Neutrophil (primary cell): ENCODE results near the gene ZCWPW1.
"Not testable (repeated sequence)": the region's sequence is repeated elsewhere in the genome, so short reads cannot be mapped to it uniquely, and the experiment has no call there.

Source experiments
- H3K27ac ChIP-seq: fragments of 200-600 bp; sonication (generic); 2 replicates; pipeline ENCODE4 v1.5.1; 2016; ENCODE audit warnings: mild to moderate bottlenecking, moderate library complexity
- H3K27me3 ChIP-seq: fragments of 200-600 bp; sonication (generic); 2 replicates; pipeline ENCODE4 v1.6.0; 2016; ENCODE audit warnings: mild to moderate bottlenecking
- H3K36me3 ChIP-seq: fragments of 200-600 bp; sonication (generic); 2 replicates; pipeline ENCODE4 v1.5.1; 2017
- H3K4me1 ChIP-seq, 2 experiments: fragments of 200-600 bp in 1 of 2; sonication (generic) in 1 of 2; 1 replicate in 1 of 2; 2 replicates in 1 of 2; pipeline versions ENCODE4 v1.5.1 to v1.6.1; 2013 to 2016; ENCODE audit warnings: low read depth in 1 of 2, low read length in 1 of 2, mild to moderate bottlenecking in 1 of 2, moderate library complexity in 1 of 2; ENCODE audit not compliant: control insufficient read depth in 1 of 2, insufficient read depth in 1 of 2
- H3K4me3 ChIP-seq, 2 experiments: fragments of 200-600 bp in 1 of 2; sonication (generic) in 1 of 2; 1 replicate in 1 of 2; 2 replicates in 1 of 2; pipeline ENCODE4 v1.5.1; 2013 to 2016; ENCODE audit warnings: low read depth in 1 of 2, low read length in 1 of 2, mild to moderate bottlenecking in 1 of 2, moderate library complexity in 1 of 2
- H3K9me3 ChIP-seq: fragments of 200-600 bp; sonication (generic); 2 replicates; pipeline ENCODE4 v1.5.1; 2016
- TF ChIP-seq, protein P1 (sequence below): fragments of 200-600 bp; sonication (generic); IDR thresholded peaks from 2 replicates; pipeline ENCODE4 v1.5.1; 2016; ENCODE audit warnings: antibody characterized with exemption

ZCWPW1 gene

DNA sequence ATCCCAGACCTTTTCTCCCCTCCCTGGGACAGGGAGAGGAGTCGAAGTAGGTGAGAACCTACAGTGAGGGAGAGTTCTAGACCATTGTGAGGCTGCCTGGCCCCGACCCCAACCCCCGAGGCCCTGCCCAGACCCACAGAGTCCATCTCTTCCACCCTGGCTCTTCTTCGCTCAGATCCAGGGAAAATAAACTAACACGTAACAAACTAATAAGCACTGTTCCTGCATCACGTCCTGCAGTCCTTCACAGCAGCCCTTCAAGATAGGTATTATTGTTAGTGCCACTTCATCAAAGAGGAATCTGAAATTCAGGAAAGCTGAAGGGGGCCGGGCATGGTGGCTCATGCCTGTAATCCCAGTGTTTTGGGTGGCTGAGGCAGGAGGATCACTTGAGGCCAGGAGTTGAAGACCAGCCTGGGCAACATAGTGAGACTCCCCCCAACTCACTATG is 35.7 kb upstream of the ZCWPW1 start, which contains the start of gene SPACDR:
TSS of gene SPACDR (minus strand) at position 51 of the 451 bp plus-strand sequence. CDS start 235 bp downstream, outside the sequence.
- H3K4me3 ChIP-seq, result no peak within 1 kb of the TSS
- no peaks in the 10 kb centered on the region for H3K9me3 ChIP-seq
- peaks cover 99% of the 10 kb centered on the region for H3K36me3 ChIP-seq
- H3K27ac ChIP-seq, result no peak within 1 kb of the TSS
- H3K27me3 ChIP-seq, result no peaks in the 10 kb centered on the region
- TF ChIP-seq, protein P1, sequence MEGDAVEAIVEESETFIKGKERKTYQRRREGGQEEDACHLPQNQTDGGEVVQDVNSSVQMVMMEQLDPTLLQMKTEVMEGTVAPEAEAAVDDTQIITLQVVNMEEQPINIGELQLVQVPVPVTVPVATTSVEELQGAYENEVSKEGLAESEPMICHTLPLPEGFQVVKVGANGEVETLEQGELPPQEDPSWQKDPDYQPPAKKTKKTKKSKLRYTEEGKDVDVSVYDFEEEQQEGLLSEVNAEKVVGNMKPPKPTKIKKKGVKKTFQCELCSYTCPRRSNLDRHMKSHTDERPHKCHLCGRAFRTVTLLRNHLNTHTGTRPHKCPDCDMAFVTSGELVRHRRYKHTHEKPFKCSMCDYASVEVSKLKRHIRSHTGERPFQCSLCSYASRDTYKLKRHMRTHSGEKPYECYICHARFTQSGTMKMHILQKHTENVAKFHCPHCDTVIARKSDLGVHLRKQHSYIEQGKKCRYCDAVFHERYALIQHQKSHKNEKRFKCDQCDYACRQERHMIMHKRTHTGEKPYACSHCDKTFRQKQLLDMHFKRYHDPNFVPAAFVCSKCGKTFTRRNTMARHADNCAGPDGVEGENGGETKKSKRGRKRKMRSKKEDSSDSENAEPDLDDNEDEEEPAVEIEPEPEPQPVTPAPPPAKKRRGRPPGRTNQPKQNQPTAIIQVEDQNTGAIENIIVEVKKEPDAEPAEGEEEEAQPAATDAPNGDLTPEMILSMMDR, result no peak
- peaks cover 1 to 2% of the 10 kb centered on the region in 2 experiments for H3K4me1 ChIP-seq

DNA sequence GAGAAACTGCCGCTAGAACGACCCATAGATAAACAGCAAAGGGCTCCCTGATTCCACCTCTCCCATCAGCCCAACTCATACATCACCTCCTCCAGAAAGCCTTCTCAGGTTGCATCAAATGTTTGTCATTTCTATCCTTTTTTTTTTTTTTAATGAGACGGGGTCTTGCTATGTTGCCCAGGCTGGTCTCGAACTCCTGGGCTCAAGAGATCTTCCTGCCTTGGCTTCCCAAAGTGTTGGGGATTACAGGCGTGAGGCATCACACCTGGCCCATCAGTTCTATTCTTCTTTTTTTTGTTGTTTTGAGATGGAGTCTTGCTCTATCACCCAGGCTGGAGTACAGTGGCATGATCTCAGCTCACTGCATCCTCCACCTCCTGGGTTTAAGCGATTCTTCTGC is 28.5 kb upstream of the ZCWPW1 start:
- Histone ChIP-seq H3K4me3 (no peak overlapping the region), H3K9me3 (no peaks in the 10 kb centered on the region), H3K27me3 (no peaks in the 10 kb centered on the region), H3K27ac (no peak overlapping the region), H3K4me1 (no peaks in the 10 kb centered on the region), H3K36me3 (peaks cover 53% of the 10 kb centered on the region)
- TF ChIP-seq, protein P1, result no peak

DNA sequence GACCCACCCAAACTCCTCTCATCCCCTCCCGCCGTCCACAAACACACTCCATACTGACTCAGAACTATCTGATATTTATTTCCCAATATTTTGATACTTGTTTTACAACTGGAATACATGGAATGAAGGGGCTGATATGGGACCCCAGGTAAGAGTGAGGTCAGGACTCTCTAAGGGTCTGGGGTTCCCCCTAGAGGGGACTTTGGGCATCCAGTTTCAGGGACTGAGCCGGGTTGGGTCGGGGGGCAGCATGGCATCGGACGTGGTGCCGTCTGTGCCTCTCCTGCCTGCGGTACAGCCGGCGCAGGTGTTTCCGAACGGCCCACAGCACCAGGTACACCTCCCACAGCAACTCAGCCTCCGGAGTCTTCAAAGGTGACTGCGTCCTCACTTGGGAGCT is 28.1 kb upstream of the ZCWPW1 start:
- no peaks in the 10 kb centered on the region for H3K4me1 ChIP-seq
- H3K27me3 ChIP-seq, result no peaks in the 10 kb centered on the region
- H3K4me3 ChIP-seq, result no peak overlapping the region
- TF ChIP-seq, protein P1, result no peak
- H3K36me3 ChIP-seq, result peaks cover 48% of the 10 kb centered on the region
- no peak overlapping the region for H3K27ac ChIP-seq
- H3K9me3 ChIP-seq, result no peaks in the 10 kb centered on the region

DNA sequence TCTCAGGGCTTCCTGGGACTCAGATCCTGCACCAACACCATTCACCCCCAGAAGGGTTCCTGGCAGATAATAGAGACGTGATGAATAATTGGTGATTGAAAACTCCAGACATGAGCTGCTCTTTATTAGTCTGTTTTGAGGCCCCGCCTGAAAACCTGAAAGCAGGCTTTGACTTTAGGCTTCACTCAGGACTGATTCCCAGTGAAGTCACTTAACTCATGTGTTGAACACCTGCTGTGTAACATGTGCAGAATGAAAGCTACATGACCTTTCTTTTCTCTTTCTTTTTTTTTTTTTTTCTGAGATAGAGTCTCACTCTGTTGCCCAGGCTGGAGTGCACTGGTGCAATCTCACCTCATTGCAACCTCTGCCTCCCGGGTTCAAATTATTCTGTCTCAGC is 26.7 kb upstream of the ZCWPW1 start:
- TF ChIP-seq, protein P1, result no peak
- peaks cover 35% of the 10 kb centered on the region for H3K36me3 ChIP-seq
- peaks cover 2 to 8% of the 10 kb centered on the region in 2 experiments for H3K4me1 ChIP-seq
- no peaks in the 10 kb centered on the region for H3K9me3 ChIP-seq
- H3K27me3 ChIP-seq, result no peaks in the 10 kb centered on the region
- H3K27ac ChIP-seq, result no peak overlapping the region
- H3K4me3 ChIP-seq, result no peak overlapping the region

DNA sequence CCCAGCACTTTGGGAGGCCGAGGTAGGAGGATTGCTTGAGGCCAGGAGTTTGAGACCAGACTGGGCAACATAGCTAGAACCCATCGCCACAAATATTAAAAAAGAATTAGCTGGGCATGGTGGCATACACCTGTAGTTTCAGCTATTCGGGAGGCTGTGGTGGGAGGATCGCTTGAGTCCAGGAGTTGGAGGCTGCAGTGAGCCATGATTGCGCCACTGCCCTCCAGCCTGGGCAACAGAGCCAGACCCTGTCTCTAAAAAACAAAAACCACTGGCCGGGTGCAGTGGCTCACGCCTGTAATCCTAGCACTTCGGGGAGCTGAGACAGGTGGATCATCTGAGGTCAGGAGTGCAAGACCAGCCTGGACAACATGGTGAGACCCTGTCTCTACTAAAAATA is 25.4 kb upstream of the ZCWPW1 start:
- peaks cover 5 to 10% of the 10 kb centered on the region in 2 experiments for H3K4me1 ChIP-seq
- H3K27me3 ChIP-seq, H3K4me3 ChIP-seq, H3K27ac ChIP-seq, H3K9me3 ChIP-seq: not testable (repeated sequence)
- H3K36me3 ChIP-seq, result peaks cover 23% of the 10 kb centered on the region

DNA sequence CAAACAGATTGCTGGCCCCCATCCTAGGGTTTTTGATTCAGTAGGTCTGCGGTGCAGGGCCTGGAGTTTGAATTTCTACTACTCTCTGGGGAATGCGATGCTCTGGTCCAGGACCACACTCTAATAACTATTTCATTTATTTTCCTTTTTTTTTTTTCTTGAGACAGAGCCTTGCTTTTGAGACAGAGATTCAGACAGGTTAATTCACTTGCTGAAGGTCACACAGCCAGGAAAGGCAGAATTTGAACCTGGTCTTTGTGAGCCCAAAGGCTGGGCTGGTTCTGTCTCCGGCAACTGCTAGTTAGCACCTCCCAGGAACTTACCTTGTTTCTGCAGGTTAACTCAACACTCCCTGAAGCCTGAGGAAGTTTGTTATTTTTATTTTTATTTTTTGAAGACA is 24.0 kb upstream of the ZCWPW1 start:
- H3K9me3 ChIP-seq, result no peaks in the 10 kb centered on the region
- H3K27ac ChIP-seq, result no peak overlapping the region
- peaks cover 5 to 10% of the 10 kb centered on the region in 2 experiments for H3K4me1 ChIP-seq
- no peak overlapping the region for H3K4me3 ChIP-seq
- TF ChIP-seq, protein P1, result no peak
- no peaks in the 10 kb centered on the region for H3K27me3 ChIP-seq
- peaks cover 15% of the 10 kb centered on the region for H3K36me3 ChIP-seq
